WTC11 (cell line): Measurements from ENCODE around the gene OXLD1. TPM values are rescaled to one million over a fixed set of nuclear protein-coding genes. Genes with fewer than 3 reads are reported as not detected.

ENCODE experiments used
- AR ChIP-seq: fragments of 250-450 bp; sonication (Bioruptor Pico); IDR thresholded peaks from 2 replicates; pipeline ENCODE4 v1.9.0; 2021; ENCODE audit warnings: mild to moderate bottlenecking
- E2F1 ChIP-seq: sonication (generic); formaldehyde crosslinking; IDR thresholded peaks from 2 replicates; pipeline ENCODE4 v1.8.0; 2022; ENCODE audit warnings: mild to moderate bottlenecking, missing genetic modification reagents
- ELF4 ChIP-seq: sonication (generic); formaldehyde crosslinking; IDR thresholded peaks from 2 replicates; pipeline ENCODE4 v1.8.1; 2022; ENCODE audit warnings: low read depth, mild to moderate bottlenecking, moderate library complexity, missing genetic modification reagents
- EMX1 ChIP-seq: fragments of 250-450 bp; sonication (Bioruptor Pico); IDR thresholded peaks from 2 replicates; pipeline ENCODE4 v1.8.0; 2021; ENCODE audit warnings: mild to moderate bottlenecking
- ETV6 ChIP-seq: sonication (generic); formaldehyde crosslinking; IDR thresholded peaks from 2 replicates; pipeline ENCODE4 v1.8.1; 2022; ENCODE audit warnings: mild to moderate bottlenecking, missing genetic modification reagents
- FOXJ3 ChIP-seq: sonication (generic); formaldehyde crosslinking; IDR thresholded peaks from 2 replicates; pipeline ENCODE4 v1.9.0; 2021; ENCODE audit warnings: missing genetic modification reagents, mild to moderate bottlenecking, borderline replicate concordance
- JUN ChIP-seq: sonication (generic); formaldehyde crosslinking; IDR thresholded peaks from 2 replicates; pipeline ENCODE4 v1.8.0; 2023; ENCODE audit warnings: mild to moderate bottlenecking, missing genetic modification reagents
- KAT7 ChIP-seq: sonication (generic); formaldehyde crosslinking; IDR thresholded peaks from 2 replicates; pipeline ENCODE4 v1.8.1; 2023; ENCODE audit warnings: missing genetic modification reagents, mild to moderate bottlenecking, borderline replicate concordance
- MLX ChIP-seq: sonication (generic); formaldehyde crosslinking; IDR thresholded peaks from 2 replicates; pipeline ENCODE4 v1.8.1; 2023; ENCODE audit warnings: mild to moderate bottlenecking, missing genetic modification reagents, moderate library complexity
- MXD4 ChIP-seq: fragments of 250-450 bp; sonication (Bioruptor Pico); IDR thresholded peaks from 2 replicates; pipeline ENCODE4 v1.8.0; 2021; ENCODE audit warnings: mild to moderate bottlenecking, moderate library complexity, borderline replicate concordance
- NFE2L1 ChIP-seq: sonication (generic); formaldehyde crosslinking; IDR thresholded peaks from 2 replicates; pipeline ENCODE4 v1.8.1; 2023; ENCODE audit warnings: missing genetic modification reagents
- OVOL2 ChIP-seq: fragments of 250-450 bp; sonication (Bioruptor Pico); IDR thresholded peaks from 2 replicates; pipeline ENCODE4 v1.9.0; 2021; ENCODE audit warnings: mild to moderate bottlenecking, borderline replicate concordance
- RELA ChIP-seq: sonication (generic); formaldehyde crosslinking; IDR thresholded peaks from 2 replicates; pipeline ENCODE4 v1.8.1; 2022; ENCODE audit warnings: missing genetic modification reagents, mild to moderate bottlenecking, borderline replicate concordance
- SMAD4 ChIP-seq: sonication (generic); formaldehyde crosslinking; IDR thresholded peaks from 2 replicates; pipeline ENCODE4 v1.8.0; 2022; ENCODE audit warnings: mild to moderate bottlenecking, missing genetic modification reagents
- TP53 ChIP-seq: sonication (generic); formaldehyde crosslinking; IDR thresholded peaks from 2 replicates; pipeline ENCODE4 v1.8.1; 2023; ENCODE audit warnings: mild to moderate bottlenecking, missing genetic modification reagents
- ZNF138 ChIP-seq: sonication (generic); formaldehyde crosslinking; conservative IDR thresholded peaks from 2 replicates; pipeline ENCODE4 v1.8.1; 2022; ENCODE audit warnings: mild to moderate bottlenecking, moderate library complexity, missing genetic modification reagents
- ZNF219 ChIP-seq: sonication (generic); formaldehyde crosslinking; IDR thresholded peaks from 2 replicates; pipeline ENCODE4 v1.8.0; 2023; ENCODE audit warnings: missing genetic modification reagents, mild to moderate bottlenecking, borderline replicate concordance
- ZNF263 ChIP-seq: sonication (generic); formaldehyde crosslinking; IDR thresholded peaks from 2 replicates; pipeline ENCODE4 v1.8.1; 2022; ENCODE audit warnings: low read depth, mild to moderate bottlenecking, moderate library complexity, missing genetic modification reagents
- ZNF281 ChIP-seq: sonication (generic); formaldehyde crosslinking; IDR thresholded peaks from 2 replicates; pipeline ENCODE4 v1.8.0; 2023; ENCODE audit warnings: mild to moderate bottlenecking, missing genetic modification reagents
- total RNA-seq: library from RNA; stranded (reverse); gene quantifications from 3 replicates; pipeline ENCODE4 v1.2.3, GENCODE V29; 2021
- TF ChIP-seq, protein P1 (sequence below): sonication (generic); formaldehyde crosslinking; IDR thresholded peaks from 2 replicates; pipeline ENCODE4 v1.8.1; 2023; ENCODE audit warnings: mild to moderate bottlenecking, missing genetic modification reagents, moderate library complexity
- TF ChIP-seq, protein P2 (sequence below): fragments of 250-450 bp; sonication (Bioruptor Pico); IDR thresholded peaks from 2 replicates; pipeline ENCODE4 v1.9.0; 2021; ENCODE audit warnings: mild to moderate bottlenecking
- TF ChIP-seq, protein P3 (sequence below): sonication (generic); formaldehyde crosslinking; IDR thresholded peaks from 2 replicates; pipeline ENCODE4 v1.8.1; 2022; ENCODE audit warnings: mild to moderate bottlenecking, moderate library complexity, missing genetic modification reagents
- TF ChIP-seq, protein P4 (sequence below): fragments of 250-450 bp; sonication (Bioruptor Pico); IDR thresholded peaks from 2 replicates; pipeline ENCODE4 v2.1.2; 2022; ENCODE audit warnings: mild to moderate bottlenecking, moderate library complexity
- TF ChIP-seq, protein P5 (sequence below): sonication (generic); formaldehyde crosslinking; IDR thresholded peaks from 2 replicates; pipeline ENCODE4 v1.8.1; 2022; ENCODE audit warnings: mild to moderate bottlenecking, missing genetic modification reagents, moderate library complexity, borderline replicate concordance
- TF ChIP-seq, protein P6 (sequence below): fragments of 250-450 bp; sonication (Bioruptor Pico); IDR thresholded peaks from 2 replicates; pipeline ENCODE4 v1.8.0; 2021; ENCODE audit warnings: mild to moderate bottlenecking

OXLD1 gene
- total RNA-seq, 1 experiment from 2014 or later, result 49.6 TPM

GRCh38 chr17:81710514-81711308, 44.3 kb upstream of the OXLD1 start (continued):
- TF ChIP-seq, protein P1, sequence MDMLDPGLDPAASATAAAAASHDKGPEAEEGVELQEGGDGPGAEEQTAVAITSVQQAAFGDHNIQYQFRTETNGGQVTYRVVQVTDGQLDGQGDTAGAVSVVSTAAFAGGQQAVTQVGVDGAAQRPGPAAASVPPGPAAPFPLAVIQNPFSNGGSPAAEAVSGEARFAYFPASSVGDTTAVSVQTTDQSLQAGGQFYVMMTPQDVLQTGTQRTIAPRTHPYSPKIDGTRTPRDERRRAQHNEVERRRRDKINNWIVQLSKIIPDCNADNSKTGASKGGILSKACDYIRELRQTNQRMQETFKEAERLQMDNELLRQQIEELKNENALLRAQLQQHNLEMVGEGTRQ, result no peak
- TF ChIP-seq NFE2L1 (CRISPR knock-in tag) (peak; percentile 84), AR (CRISPR knock-in tag) (no peak), ETV6 (CRISPR knock-in tag) (peak; percentile 90; the same call in 1 of the 2 replicates), ZNF138 (CRISPR knock-in tag) (no peak), ZNF263 (no peak), EMX1 (CRISPR knock-in tag) (no peak), MXD4 (CRISPR knock-in tag) (no peak), RELA (CRISPR knock-in tag) (no peak), JUN (CRISPR knock-in tag) (no peak), ZNF219 (CRISPR knock-in tag) (no peak), KAT7 (no peak), OVOL2 (CRISPR knock-in tag) (no peak), ZNF281 (no peak), SMAD4 (no peak), TP53 (CRISPR knock-in tag) (no peak), E2F1 (CRISPR knock-in tag) (no peak), FOXJ3 (CRISPR knock-in tag) (no peak), ELF4 (CRISPR knock-in tag) (no peak), MLX (CRISPR knock-in tag) (no peak)
- TF ChIP-seq, protein P2, sequence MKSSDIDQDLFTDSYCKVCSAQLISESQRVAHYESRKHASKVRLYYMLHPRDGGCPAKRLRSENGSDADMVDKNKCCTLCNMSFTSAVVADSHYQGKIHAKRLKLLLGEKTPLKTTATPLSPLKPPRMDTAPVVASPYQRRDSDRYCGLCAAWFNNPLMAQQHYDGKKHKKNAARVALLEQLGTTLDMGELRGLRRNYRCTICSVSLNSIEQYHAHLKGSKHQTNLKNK, result no peak
- TF ChIP-seq, protein P3, sequence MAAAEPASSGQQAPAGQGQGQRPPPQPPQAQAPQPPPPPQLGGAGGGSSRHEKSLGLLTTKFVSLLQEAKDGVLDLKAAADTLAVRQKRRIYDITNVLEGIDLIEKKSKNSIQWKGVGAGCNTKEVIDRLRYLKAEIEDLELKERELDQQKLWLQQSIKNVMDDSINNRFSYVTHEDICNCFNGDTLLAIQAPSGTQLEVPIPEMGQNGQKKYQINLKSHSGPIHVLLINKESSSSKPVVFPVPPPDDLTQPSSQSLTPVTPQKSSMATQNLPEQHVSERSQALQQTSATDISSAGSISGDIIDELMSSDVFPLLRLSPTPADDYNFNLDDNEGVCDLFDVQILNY, result no peak
- TF ChIP-seq, protein P4, sequence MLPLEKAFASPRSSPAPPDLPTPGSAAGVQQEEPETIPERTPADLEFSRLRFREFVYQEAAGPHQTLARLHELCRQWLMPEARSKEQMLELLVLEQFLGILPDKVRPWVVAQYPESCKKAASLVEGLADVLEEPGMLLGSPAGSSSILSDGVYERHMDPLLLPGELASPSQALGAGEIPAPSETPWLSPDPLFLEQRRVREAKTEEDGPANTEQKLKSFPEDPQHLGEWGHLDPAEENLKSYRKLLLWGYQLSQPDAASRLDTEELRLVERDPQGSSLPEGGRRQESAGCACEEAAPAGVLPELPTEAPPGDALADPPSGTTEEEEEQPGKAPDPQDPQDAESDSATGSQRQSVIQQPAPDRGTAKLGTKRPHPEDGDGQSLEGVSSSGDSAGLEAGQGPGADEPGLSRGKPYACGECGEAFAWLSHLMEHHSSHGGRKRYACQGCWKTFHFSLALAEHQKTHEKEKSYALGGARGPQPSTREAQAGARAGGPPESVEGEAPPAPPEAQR (CRISPR knock-in tag), result no peak
- TF ChIP-seq, protein P5, sequence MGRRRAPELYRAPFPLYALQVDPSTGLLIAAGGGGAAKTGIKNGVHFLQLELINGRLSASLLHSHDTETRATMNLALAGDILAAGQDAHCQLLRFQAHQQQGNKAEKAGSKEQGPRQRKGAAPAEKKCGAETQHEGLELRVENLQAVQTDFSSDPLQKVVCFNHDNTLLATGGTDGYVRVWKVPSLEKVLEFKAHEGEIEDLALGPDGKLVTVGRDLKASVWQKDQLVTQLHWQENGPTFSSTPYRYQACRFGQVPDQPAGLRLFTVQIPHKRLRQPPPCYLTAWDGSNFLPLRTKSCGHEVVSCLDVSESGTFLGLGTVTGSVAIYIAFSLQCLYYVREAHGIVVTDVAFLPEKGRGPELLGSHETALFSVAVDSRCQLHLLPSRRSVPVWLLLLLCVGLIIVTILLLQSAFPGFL, result no peak
- TF ChIP-seq, protein P6, sequence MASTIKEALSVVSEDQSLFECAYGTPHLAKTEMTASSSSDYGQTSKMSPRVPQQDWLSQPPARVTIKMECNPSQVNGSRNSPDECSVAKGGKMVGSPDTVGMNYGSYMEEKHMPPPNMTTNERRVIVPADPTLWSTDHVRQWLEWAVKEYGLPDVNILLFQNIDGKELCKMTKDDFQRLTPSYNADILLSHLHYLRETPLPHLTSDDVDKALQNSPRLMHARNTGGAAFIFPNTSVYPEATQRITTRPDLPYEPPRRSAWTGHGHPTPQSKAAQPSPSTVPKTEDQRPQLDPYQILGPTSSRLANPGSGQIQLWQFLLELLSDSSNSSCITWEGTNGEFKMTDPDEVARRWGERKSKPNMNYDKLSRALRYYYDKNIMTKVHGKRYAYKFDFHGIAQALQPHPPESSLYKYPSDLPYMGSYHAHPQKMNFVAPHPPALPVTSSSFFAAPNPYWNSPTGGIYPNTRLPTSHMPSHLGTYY (CRISPR knock-in tag), result no peak
